Activated B cell treated with CpG ODN at 0.5 μM for 24 hours (primary cell): Measurements from ENCODE around the gene PDILT. TPM values are rescaled to one million over a fixed set of nuclear protein-coding genes. Genes with fewer than 3 reads are reported as not detected.

Experiments
- ATAC-seq: fragments of 200-7000 bp; cut with Tn5 transposase; one replicate; pipeline ENCODE4 v1.10.0; 2021; ENCODE audit warnings: low read depth, mild to moderate bottlenecking, moderate library complexity
- CTCF ChIA-PET: fragments of 350-600 bp; sonication (Branson Sonifier 250); formaldehyde crosslinking; loops from one replicate; lab custom pipeline; 2021; ENCODE audit warnings: antibody characterized with exemption; lab: Charles Lee
- POLR2A ChIA-PET: fragments of 350-600 bp; sonication (Branson Sonifier 250); formaldehyde crosslinking; loops from one replicate; lab custom pipeline; 2021; ENCODE audit warnings: antibody characterized with exemption; lab: Charles Lee
- DNase-seq: peaks from one replicate; pipeline ENCODE4 v3.0.0; 2022
- H3K27ac Mint-ChIP-seq: one replicate; pipeline ENCODE4 v1.8.0; 2020; ENCODE audit warnings: mixed read lengths
- H3K27me3 Mint-ChIP-seq: one replicate; pipeline ENCODE4 v1.8.0; 2021; ENCODE audit warnings: mixed read lengths
- H3K36me3 Mint-ChIP-seq: one replicate; pipeline ENCODE4 v1.8.0; 2021; ENCODE audit warnings: low read depth, mixed read lengths
- H3K4me1 Mint-ChIP-seq: one replicate; pipeline ENCODE4 v1.8.0; 2021; ENCODE audit warnings: mixed read lengths
- H3K4me3 Mint-ChIP-seq: one replicate; pipeline ENCODE4 v1.8.0; 2020; ENCODE audit warnings: mild to moderate bottlenecking, mixed read lengths
- H3K9me3 Mint-ChIP-seq: one replicate; pipeline ENCODE4 v1.8.0; 2020; ENCODE audit warnings: mixed read lengths
- intact Hi-C: fragments of 100-400 bp; cut with micrococcal nuclease; formaldehyde crosslinking; loops from one replicate; pipeline ENCODE4 v1.15.1; 2024
- total RNA-seq: library from RNA; stranded (reverse); gene quantifications from 2 replicates; pipeline ENCODE4 v1.2.3, GENCODE V29; 2022
- TF ChIP-seq, protein P1 (sequence below): fragments of 200-600 bp; IDR thresholded peaks from one replicate; pipeline ENCODE4 v1.8.0; 2022; ENCODE audit warnings: antibody characterized with exemption, mild to moderate bottlenecking

PDILT gene
- total RNA-seq, 1 donor from 2014 or later: not detected

DNA sequence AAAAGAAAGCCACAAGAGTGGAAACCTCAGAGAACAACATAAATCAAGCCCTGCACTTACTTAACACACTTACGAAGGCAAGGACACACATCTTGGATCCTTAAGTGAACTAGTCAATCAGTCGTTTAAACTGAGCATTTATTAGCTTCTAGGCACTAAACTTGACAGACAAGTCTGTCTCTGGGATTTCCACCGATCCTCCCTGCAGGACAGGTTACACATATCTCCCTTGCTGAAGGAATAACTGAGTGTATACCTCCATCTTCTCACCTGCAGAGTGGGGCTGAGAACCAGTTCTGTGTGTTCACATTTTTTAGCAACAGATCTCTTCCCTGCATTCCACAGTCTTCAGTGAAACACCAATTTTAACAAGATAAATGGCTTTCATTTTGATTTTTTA, 86.1 kb downstream of the PDILT start:
- no peaks in the 10 kb centered on the region for H3K9me3 Mint-ChIP-seq
- DNase-seq (no peak), ATAC-seq (no peak)
- no peaks in the 10 kb centered on the region for H3K4me1 Mint-ChIP-seq
- intact Hi-C loops: no loop called here
- TF ChIP-seq, protein P1, sequence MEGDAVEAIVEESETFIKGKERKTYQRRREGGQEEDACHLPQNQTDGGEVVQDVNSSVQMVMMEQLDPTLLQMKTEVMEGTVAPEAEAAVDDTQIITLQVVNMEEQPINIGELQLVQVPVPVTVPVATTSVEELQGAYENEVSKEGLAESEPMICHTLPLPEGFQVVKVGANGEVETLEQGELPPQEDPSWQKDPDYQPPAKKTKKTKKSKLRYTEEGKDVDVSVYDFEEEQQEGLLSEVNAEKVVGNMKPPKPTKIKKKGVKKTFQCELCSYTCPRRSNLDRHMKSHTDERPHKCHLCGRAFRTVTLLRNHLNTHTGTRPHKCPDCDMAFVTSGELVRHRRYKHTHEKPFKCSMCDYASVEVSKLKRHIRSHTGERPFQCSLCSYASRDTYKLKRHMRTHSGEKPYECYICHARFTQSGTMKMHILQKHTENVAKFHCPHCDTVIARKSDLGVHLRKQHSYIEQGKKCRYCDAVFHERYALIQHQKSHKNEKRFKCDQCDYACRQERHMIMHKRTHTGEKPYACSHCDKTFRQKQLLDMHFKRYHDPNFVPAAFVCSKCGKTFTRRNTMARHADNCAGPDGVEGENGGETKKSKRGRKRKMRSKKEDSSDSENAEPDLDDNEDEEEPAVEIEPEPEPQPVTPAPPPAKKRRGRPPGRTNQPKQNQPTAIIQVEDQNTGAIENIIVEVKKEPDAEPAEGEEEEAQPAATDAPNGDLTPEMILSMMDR: no peak
- H3K27me3 Mint-ChIP-seq: peaks cover 2% of the 10 kb centered on the region
- H3K4me3 Mint-ChIP-seq: no peak overlapping the region
- ChIA-PET CTCF (no interaction called here), POLR2A (no interaction called here)
- no peak overlapping the region for H3K27ac Mint-ChIP-seq
- H3K36me3 Mint-ChIP-seq: no peaks in the 10 kb centered on the region

DNA sequence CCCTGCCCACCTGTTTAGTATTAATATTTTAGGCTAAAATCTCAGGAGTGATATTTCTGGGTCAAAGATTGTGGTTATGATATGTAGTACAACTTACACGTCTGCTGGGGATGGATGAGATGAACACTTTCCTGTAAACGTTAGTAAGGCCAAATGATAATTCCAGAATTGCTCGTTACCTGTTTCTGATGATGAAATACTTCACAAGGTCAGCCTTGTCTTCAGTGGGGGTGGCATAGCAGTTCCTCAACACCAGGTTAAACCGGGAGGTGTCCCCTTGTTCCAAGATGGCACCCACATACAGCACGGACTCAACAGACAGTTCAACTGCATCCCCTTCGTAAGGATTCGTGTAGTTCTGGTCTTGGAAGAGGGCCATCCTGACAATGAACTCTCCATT, 86.5 kb downstream of the PDILT start:
- no peak overlapping the region for H3K27ac Mint-ChIP-seq
- H3K36me3 Mint-ChIP-seq: no peaks in the 10 kb centered on the region
- no peak overlapping the region for H3K4me3 Mint-ChIP-seq
- no peaks in the 10 kb centered on the region for H3K9me3 Mint-ChIP-seq
- no peaks in the 10 kb centered on the region for H3K4me1 Mint-ChIP-seq
- DNase-seq (no peak), ATAC-seq (no peak)
- ChIA-PET CTCF (no interaction called here), POLR2A (no interaction called here)
- intact Hi-C loops: no loop called here
- TF ChIP-seq, protein P1: no peak
- H3K27me3 Mint-ChIP-seq: peaks cover 2% of the 10 kb centered on the region

DNA sequence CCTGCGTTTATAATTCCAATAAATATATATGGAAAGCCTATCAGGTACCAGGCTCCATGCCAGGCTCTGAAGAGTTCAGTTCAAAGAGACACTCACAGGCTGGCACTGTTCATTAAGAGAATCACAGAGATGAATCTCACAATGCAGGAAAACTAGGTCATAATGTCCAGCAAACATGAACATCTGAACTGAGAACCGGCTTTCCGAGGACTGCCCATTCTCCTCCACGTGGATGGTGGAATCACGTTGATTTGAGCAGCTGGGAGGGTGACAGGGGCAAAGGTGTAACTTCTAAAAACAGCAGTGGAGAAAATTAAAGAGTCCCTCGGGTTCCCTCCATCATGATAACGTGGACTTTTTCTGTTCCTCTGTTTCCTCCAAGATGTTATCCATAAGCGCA, 87.4 kb downstream of the PDILT start:
- TF ChIP-seq, protein P1: no peak
- no peaks in the 10 kb centered on the region for H3K9me3 Mint-ChIP-seq
- H3K4me3 Mint-ChIP-seq: no peak overlapping the region
- CTCF ChIA-PET: no interaction called here
- H3K4me1 Mint-ChIP-seq: no peaks in the 10 kb centered on the region
- intact Hi-C loops: no loop called here
- H3K36me3 Mint-ChIP-seq: no peaks in the 10 kb centered on the region
- no peaks in the 10 kb centered on the region for H3K27me3 Mint-ChIP-seq
- H3K27ac Mint-ChIP-seq: no peak overlapping the region
- POLR2A ChIA-PET: no interaction called here
- DNase-seq: no peak
- no peak for ATAC-seq

DNA sequence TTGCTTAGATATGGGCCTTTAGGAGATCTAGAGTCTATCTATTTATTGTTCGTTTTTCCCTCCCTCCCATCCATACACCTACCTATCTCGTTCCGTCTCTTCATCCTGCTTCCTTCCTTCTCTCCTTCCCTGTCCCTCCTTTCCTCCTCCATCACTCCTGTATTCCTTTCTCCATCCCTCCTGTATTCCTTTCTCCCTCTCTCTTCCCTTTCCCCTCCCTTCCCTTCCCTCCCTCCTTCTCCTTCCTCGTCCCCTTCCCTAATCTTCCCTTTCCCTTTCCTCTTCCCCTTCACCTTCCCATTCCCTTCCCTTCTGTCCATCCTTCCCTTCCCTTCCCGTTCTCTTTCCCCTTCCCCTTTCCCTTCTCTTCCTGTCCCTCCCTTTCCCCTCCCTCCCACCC, 87.8 kb downstream of the PDILT start:
- TF ChIP-seq, protein P1: no peak
- DNase-seq (no peak), ATAC-seq (no peak)
- ChIA-PET CTCF (no interaction called here), POLR2A (no interaction called here)
- Mint-ChIP-seq H3K9me3 (no peaks in the 10 kb centered on the region), H3K36me3 (no peaks in the 10 kb centered on the region), H3K4me3 (no peak overlapping the region), H3K27ac (no peak overlapping the region), H3K4me1 (no peaks in the 10 kb centered on the region), H3K27me3 (no peaks in the 10 kb centered on the region)
- intact Hi-C loops: no loop called here

DNA sequence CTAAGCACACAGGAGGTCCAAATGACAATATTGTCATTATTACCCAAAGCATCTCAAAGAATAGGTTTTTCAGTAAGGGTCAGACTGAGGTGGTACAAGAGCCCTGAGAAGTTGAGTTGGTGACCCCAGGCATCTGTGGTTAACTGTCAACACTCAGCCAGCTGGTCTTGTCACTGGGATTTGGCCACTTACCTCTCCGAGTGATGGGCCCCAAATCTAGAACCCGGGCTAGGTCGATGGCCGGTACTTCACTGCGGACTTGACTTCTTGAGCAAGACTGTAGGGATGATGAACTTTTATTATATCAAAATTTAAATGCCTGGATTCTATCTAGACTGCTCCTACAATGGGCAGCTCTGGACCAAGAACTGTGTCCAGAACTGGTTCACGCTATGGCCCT, 88.8 kb downstream of the PDILT start:
- intact Hi-C loops: no loop called here

More for the DNA sequence above, 88.8 kb downstream of the PDILT start:
- TF ChIP-seq, protein P1: no peak
- Mint-ChIP-seq H3K4me3 (no peak overlapping the region), H3K9me3 (no peaks in the 10 kb centered on the region), H3K27ac (no peak overlapping the region), H3K4me1 (no peaks in the 10 kb centered on the region), H3K36me3 (no peaks in the 10 kb centered on the region), H3K27me3 (peaks cover 2% of the 10 kb centered on the region)
- CTCF ChIA-PET: no interaction called here
- POLR2A ChIA-PET: no interaction called here
- ATAC-seq (no peak), DNase-seq (no peak)
